KOPT-K1 (cell line): ENCODE data around the gene PIK3CA.
"Not testable (repeated sequence)": the region's sequence is repeated elsewhere in the genome, so short reads cannot be mapped to it uniquely, and the experiment has no call there.

Source experiments
- H3K27ac ChIP-seq: fragments of 200-600 bp; sonication (generic); 2 replicates; pipeline ENCODE4 v1.5.1; 2016; ENCODE audit warnings: antibody characterized with exemption, mild to moderate bottlenecking, low read depth, low read length; ENCODE audit not compliant: poor library complexity, severe bottlenecking
- H3K36me3 ChIP-seq: fragments of 200-600 bp; sonication (generic); 2 replicates; pipeline ENCODE4 v1.5.1; 2017; ENCODE audit warnings: antibody characterized with exemption, mild to moderate bottlenecking, low read length, moderate library complexity; ENCODE audit not compliant: insufficient read depth
- H3K9me3 ChIP-seq: fragments of 200-600 bp; sonication (generic); 2 replicates; pipeline ENCODE4 v1.5.1; 2017; ENCODE audit warnings: antibody characterized with exemption, low read length, mild to moderate bottlenecking; ENCODE audit not compliant: insufficient read depth, poor library complexity, severe bottlenecking

The PIK3CA gene

DNA sequence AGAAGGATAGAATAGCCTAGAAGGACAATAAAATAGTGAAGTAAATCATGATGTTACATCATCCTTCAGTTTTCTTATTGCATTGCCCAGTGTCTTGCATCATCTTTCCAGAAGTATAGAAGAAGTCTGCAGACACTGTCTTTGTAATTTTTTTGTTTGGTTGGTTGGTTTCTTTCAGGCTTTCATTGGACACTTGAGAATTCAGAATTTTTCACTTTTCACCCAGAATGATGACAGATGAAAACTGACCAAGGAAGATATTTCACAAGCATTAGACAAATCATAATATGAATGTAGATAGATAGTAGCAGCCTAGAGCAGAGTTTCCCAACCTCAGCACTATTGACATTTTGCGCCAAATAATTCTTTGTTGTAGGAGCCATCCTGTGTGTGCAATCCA is 67.4 kb downstream of the PIK3CA start:
- not testable (repeated sequence) for H3K27ac ChIP-seq, H3K9me3 ChIP-seq
- peaks cover 12% of the 10 kb centered on the region for H3K36me3 ChIP-seq

DNA sequence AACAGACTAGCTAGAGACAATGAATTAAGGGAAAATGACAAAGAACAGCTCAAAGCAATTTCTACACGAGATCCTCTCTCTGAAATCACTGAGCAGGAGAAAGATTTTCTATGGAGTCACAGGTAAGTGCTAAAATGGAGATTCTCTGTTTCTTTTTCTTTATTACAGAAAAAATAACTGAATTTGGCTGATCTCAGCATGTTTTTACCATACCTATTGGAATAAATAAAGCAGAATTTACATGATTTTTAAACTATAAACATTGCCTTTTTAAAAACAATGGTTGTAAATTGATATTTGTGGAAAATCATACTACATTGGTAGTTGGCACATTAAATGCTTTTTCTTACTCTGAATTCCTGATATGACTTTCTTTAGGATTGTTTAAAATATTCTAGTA is 70.1 kb downstream of the PIK3CA start:
- not testable (repeated sequence) for H3K27ac ChIP-seq, H3K9me3 ChIP-seq
- H3K36me3 ChIP-seq: peaks cover 17% of the 10 kb centered on the region

DNA sequence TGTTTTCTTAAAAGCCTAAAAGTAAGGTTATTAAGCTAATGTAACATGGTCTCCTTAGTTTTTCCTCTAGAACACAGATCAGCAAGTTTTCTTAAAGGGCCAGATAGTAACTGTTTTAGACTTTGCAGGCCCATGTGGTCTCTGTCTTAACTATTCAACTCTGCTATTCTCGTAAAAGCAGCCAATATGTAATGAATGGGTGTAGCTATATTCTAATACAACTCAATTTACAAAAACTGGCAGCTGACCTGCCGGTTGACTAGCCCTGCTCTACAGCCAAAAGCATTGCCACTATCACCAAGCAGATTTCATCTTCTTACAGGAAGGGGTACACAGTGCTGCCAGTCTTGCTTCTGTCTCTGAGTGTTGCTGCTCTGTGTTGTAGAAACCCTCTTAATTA is 75.4 kb downstream of the PIK3CA start:
- Histone ChIP-seq H3K36me3 (peaks cover 42% of the 10 kb centered on the region), H3K9me3 (no peaks in the 10 kb centered on the region), H3K27ac (no peak overlapping the region)

DNA sequence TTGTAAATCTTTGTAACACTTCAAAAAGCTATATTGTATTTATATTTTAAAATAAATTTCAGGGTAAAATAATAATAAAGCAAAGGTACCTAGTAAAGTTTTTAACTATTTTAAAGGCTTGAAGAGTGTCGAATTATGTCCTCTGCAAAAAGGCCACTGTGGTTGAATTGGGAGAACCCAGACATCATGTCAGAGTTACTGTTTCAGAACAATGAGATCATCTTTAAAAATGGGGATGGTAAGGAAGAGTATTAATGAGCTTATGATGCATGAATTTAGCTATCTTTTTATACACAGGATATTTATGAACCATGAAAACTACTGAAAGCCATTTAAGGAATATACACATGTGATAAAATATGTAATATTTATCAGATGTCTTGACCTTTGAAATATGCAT is 76.4 kb downstream of the PIK3CA start:
- Histone ChIP-seq H3K27ac (no peak overlapping the region), H3K9me3 (no peaks in the 10 kb centered on the region), H3K36me3 (peaks cover 46% of the 10 kb centered on the region)

DNA sequence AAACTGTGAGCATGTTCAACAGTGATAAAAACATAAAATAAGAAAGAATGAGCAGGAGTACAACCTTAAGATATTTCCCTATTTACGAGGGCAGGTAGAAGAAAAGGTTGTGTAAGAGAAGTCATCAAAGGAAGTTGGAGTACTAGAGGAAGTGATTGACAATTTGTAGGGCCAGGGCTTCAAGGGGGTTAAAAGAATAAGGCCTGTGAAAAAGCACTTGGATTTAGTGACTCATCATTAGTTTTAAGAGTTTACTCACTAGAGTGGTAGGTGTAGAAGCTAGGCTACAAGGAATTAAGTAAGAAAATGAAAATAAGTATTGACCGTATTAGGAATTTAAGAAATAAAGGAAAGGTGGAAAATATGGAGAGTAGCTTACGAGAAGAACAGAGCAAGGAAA is 79.2 kb downstream of the PIK3CA start:
- Histone ChIP-seq H3K36me3 (peaks cover 49% of the 10 kb centered on the region), H3K9me3 (no peaks in the 10 kb centered on the region), H3K27ac (no peak overlapping the region)

DNA sequence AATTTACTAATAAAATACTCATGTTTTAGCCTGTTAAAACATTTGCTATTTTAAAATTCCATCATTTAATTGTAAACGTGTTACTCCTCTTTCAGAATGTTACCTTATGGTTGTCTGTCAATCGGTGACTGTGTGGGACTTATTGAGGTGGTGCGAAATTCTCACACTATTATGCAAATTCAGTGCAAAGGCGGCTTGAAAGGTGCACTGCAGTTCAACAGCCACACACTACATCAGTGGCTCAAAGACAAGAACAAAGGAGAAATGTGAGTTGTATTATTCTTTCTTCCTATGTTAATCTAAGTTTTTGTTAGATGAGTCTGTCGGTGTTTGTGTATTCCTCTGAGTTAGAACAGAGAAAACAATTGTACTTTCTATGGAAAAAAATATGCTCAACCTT is 81.0 kb downstream of the PIK3CA start:
- Histone ChIP-seq H3K27ac (no peak overlapping the region), H3K9me3 (no peaks in the 10 kb centered on the region), H3K36me3 (peaks cover 41% of the 10 kb centered on the region)

DNA sequence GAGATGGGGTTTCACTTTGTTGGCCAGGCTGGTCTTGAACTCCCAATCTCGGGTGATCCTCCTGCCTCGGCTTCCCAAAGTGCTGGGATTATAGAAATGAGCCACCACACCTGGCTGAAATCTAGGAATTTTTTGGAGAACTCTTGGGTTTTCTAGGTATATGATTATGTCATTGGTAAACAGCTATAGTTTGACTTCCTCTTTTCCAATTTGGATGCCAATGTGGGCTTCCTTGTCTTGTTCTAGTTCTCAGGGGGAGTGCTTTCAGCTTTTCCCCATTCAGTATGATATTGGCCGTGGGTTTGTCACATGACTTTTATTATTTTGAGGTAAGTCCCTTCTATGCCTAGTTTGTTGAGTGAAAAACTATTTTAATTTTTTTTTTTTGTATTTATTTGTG is 84.9 kb downstream of the PIK3CA start:
- no peaks in the 10 kb centered on the region for H3K9me3 ChIP-seq
- H3K36me3 ChIP-seq: peaks cover 24% of the 10 kb centered on the region
- H3K27ac ChIP-seq: no peak overlapping the region

DNA sequence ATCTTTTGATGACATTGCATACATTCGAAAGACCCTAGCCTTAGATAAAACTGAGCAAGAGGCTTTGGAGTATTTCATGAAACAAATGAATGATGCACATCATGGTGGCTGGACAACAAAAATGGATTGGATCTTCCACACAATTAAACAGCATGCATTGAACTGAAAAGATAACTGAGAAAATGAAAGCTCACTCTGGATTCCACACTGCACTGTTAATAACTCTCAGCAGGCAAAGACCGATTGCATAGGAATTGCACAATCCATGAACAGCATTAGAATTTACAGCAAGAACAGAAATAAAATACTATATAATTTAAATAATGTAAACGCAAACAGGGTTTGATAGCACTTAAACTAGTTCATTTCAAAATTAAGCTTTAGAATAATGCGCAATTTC is 86.0 kb downstream of the PIK3CA start:
- peaks cover 21% of the 10 kb centered on the region for H3K36me3 ChIP-seq
- H3K27ac ChIP-seq: no peak overlapping the region
- H3K9me3 ChIP-seq: no peaks in the 10 kb centered on the region

DNA sequence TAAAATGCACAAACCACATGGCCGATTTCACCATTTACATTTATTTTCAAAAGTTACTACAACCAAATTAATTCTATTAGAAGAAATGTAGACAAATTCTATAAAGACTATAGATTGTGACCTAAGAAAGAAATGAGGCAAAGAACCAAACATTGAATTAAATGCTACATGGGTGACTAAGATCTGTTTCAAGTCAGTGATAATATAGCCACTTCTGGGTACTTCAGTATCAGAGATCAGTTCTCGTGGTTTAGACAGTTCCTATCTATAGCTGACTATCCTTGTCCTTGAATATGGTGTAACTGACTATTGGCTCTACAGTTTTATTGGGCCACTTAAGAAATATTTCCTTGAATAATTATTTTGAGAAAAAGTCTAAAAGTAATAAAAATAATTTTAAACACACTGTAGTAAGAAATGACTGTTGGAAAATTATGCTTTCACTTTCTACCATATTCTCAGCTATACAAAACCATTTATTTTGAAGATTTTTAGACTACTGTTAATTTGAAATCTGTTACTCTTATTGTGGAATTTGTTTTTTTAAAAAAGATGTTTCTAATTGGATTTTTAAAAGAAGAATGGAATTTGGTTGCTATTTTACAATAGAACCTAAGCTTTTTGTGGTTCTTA is 88.6 kb downstream of the PIK3CA start:
- H3K36me3 ChIP-seq: peaks cover 4% of the 10 kb centered on the region

DNA sequence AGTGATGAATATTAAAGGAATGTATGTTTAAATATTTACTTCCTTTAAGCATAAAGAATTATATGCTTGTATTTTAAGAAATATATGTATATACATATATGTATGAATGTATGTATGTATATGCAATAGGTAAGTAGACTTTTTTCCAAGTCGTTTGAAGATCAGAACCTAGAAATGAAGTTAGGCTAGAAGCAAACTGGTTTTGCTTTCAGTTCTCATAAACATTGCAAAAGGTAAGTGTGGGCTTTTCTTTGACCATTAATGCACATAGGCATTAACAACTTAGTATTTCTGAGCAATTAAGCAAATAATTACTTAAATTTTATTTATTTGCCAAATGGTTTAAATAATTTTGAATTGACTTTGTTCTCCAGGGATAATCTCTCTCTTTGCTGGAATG is 92.1 kb downstream of the PIK3CA start:
- not testable (repeated sequence) for H3K36me3 ChIP-seq, H3K9me3 ChIP-seq, H3K27ac ChIP-seq

More for the DNA sequence above, 88.6 kb downstream of the PIK3CA start:
- Histone ChIP-seq H3K9me3 (no peaks in the 10 kb centered on the region), H3K27ac (peak overlapping the region; percentile 28)

DNA sequence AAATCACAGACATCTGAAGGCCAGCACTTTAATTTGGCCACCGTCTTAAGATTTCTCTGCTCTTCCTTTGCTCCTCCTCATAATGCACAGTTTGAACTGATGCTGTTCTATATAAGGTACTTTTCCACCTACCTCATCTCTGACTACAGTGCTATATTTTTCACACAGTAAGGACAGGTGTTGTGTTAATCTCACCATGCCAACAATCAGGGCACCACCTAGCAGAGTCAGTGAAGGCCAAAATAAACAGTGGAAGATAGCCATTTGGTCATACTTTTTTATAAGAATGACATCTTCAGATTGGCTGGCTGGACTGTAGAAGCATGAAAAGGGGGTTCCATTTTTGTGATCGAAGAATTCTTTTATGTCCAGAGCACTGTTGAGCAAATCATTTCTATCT is 94.7 kb downstream of the PIK3CA start:
- H3K9me3 ChIP-seq, H3K27ac ChIP-seq, H3K36me3 ChIP-seq: not testable (repeated sequence)

DNA sequence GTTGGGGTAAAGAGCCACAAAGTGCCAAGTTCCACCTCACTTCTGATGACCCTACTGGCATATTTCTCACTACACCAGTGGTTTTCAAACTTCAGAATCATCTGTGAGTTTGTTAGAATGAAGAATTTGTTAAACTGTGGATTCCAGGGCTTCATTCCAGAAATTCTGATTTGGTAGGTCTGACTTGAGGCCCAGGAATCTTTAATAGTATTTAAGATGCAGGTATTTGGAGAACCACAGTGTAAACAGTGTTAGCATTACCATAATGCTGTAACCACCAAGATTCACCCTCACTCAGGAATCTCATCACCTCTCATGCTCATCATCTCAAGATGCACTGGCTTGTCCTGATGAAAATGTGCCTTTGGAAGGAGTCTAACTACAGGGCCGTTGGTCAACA is 96.7 kb downstream of the PIK3CA start:
- Histone ChIP-seq H3K9me3 (no peaks in the 10 kb centered on the region), H3K36me3 (no peaks in the 10 kb centered on the region), H3K27ac (no peak overlapping the region)

DNA sequence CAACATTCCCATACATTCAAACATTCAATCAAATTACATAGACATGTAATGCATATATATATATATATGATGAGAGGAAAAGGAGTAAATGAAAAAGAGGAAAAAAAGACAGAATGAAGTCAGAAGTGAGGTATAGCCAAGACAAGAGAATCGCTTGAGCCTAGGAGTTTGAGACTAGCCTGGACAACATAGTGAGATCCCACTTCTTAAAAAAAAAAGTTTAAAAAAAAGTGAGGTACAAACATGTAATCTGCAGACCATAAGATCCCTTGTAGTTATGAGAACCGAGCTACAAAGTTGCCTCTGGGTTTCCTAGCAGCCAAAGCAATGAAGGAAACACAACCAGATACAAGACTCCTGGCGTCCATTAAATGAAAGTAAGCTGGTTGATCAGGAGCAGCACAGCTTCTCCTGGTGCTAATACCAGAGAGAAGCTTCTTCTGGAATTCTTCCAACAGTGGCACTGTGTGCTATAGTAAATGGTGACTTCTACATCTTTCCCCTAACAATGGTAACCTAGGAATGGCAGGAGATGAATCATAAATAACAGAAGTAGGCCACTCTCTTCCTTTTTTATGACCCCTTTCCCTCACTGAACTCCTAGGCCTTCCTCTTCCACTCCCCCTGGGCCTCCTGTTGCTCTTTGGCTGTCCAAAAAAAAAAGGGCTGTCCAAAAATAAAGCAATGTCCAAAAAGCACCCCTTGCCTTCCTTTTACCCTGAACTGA is 99.3 kb downstream of the PIK3CA start:
- Histone ChIP-seq H3K27ac (no peak overlapping the region), H3K36me3 (no peaks in the 10 kb centered on the region)

DNA sequence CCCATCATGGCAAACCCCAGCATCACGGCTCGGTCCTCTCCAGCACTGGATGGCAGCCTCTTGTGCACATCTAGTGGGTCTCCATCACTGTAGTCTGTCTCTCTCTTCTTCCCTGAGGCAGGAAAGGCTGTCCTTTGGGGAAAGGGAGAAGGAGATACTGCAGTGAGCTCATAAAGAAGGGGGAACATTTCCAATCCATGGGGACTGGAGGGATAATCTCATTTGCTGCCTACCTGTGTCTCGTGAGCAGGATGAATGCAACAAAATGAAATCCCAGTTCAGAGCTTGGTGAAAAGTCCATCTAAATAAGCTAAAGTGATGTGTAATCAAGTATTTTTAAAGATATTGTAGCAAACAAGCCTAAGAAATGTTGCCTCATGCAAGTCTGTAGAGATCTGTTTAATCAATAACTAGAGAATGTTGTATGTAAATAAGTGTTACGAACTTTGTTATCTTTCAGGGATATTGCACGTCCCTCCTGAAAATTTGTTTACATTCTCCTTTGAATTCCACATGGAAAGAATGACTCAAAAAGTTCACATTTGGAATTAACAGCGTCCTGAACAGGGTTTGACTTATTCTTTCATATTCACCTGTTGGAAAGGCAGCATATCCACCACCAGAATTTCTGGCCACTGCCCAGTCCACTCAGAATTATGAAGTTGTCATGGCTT is 102.8 kb downstream of the PIK3CA start, which contains the start of gene KCNMB3:
Gene KCNMB3 (minus strand): TSS at position 312 of the 674 bp plus-strand sequence. CDS start 124 bp downstream, at position 188.
- no peak within 1 kb of the TSS for H3K27ac ChIP-seq
- no peaks in the 10 kb centered on the region for H3K36me3 ChIP-seq
- no peaks in the 10 kb centered on the region for H3K9me3 ChIP-seq

More for the DNA sequence above, 99.3 kb downstream of the PIK3CA start:
- no peaks in the 10 kb centered on the region for H3K9me3 ChIP-seq

DNA sequence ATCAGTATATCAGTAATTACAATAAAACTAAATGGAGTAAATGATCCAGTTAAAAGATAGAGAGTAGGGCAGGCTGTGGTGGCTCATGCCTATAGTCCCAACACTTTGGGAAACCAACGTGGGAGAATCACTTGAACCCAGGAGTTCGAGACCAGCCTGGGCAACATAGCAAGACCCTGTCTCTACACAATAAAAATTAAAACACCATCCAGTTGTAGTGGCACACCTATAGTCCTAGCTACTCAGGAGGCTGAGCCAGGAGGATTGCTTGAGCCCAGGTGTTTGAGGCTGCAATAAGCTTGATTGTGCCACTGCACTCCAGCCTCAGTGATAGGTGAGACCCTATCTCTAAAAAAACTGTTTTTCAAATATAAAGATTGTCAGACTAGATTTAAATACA is 108.7 kb downstream of the PIK3CA start:
- H3K36me3 ChIP-seq: no peaks in the 10 kb centered on the region
- H3K9me3 ChIP-seq: no peaks in the 10 kb centered on the region
- H3K27ac ChIP-seq: no peak overlapping the region
